ENCODE results near the gene EIF2S1.
"Not testable (repeated sequence)": the region's sequence is repeated elsewhere in the genome, so short reads cannot be mapped to it uniquely, and the experiment has no call there.

EIF2S1 gene

GRCh38 chr14:67413806-67414769 lies 54.0 kb downstream of the EIF2S1 start:
- DNase-seq: no peak

GRCh38 chr14:67415610-67416009 lies 55.5 kb downstream of the EIF2S1 start:
- not testable (repeated sequence) for DNase-seq

DNA sequence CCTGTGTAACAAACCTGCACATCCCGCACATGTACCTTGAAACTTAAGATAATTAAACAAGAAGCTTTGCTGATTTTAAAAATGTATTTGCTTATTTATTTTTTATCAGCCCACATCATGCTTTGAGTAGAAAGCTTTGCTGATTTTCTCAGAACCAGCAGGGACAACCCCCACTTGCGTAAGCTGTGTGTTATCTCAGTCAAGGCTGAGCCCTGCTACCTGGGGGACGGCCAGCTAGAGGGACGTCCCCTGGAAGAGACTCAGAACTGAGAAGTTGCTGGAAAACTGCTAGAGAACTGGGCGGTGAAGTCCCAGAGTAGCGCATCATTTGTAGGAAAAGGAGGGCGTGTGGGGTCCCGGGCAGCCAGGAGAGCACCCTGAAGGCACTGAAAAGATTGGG lies 56.0 kb downstream of the EIF2S1 start:
- DNase-seq: no peak

DNA sequence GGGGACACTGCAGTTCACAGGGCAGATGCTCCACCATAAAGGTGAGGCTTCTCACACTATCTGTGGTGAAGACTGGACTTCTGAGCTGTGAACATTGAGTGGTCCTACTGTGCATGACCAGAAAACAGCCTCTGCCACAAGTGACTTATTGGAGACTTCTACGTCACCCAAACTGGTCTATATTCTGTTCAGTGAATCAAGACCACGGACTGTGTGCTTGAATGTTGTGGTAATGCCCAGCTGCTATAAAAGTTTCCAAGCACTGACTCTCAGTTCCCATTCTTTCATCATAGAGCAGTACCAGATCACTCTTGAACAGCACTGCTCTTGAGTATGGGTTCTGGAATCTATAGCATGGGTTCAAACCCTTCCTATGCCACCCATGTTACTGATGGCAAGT lies 56.7 kb downstream of the EIF2S1 start:
- DNase-seq: no peak

GRCh38 chr14:67417633-67418032 lies 57.5 kb downstream of the EIF2S1 start:
- DNase-seq: no peak

DNA sequence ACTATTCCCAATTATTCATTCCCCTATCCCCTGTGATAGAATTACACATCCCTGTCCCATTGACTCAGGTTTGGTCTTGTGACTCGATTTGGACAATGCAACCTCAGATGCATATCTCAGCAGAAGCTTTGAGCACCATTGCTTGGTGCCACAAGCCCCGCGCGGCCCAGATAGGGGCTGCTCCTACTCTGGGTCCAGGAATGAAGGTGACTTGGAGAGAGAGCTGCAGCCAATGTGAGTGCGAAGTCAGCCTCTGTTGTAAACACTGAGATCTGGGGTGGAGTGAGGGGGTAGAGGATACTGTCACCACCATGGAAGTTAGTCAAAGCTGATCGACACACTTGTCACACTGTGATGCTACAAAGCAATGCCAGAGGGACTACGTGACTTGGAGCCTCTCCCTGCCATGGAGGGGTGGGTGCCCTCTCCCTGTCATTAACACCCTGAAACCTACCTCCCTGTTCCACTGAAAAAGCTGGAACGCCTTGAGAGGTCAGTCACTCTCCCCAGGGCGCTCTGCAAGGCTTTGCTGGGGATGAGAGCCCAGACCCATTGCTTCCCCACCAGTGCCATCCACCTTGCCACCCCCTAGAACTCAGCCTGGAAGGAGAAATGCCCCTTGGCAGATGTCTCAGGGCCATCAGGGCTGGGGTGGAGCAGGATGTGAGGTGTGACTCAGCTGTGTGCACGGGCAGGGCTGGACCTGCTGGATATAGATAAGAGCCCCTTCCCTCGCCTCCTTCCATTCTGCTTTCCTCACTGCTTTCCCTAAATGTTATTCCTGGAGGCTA lies 58.5 kb downstream of the EIF2S1 start:
- DNase-seq: no peak

DNA sequence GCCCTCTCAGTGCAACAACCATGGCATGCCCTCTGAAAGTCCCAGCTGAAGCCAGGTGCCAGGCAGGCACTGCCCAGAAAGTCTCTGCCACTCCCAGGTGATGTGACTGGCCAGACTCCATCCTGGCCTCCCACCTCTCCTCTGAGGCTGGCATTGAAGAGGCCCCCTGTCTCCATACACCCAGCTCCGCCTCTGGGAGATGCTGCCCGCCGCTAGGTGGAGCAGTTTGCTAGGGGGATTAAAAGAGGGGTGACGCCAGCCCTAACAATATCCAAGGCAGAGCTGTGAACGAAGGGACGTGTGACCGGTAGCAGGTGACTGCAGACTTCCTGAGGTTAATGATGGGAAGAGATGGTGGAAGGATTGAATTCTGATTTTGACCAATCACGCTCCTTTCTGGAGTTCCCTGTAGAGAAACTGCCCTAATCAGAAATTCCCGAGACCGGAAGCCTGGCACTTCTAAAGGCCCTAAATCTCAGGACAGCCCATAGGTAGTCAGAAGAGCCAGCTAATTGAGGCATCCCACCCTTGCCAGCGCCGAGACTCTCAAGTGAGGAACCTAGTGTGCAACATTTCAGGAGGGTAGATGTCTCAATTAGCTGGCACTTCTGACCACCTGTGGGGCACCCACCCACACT lies 60.1 kb downstream of the EIF2S1 start:
- no peak for DNase-seq

GRCh38 chr14:67421356-67422224 lies 61.5 kb downstream of the EIF2S1 start:
- DNase-seq: no peak

DNA sequence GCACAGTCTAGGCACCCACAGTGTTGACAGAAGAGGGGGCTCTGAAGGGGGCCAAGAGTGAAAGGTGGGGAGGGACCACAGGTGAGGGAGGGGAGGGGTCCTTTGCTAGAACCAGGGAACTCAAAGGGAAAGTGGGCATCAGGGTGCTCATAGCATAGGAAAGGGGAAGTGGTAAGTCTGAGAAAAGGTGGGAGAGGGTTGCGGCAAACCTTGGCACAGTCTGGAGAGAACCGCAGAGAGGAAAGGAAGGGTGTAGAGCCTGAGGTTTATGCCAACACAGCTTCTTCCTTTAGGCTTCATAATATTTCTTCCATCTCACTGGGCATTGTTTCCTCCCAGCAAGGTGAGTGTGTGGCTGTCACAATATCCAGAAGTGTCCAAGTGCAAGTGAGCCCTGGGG lies 63.3 kb downstream of the EIF2S1 start:
- no peak for DNase-seq

- DNase-seq: no peak
Observed at GRCh38 chr14:67424539-67424938, 64.4 kb downstream of the EIF2S1 start.

DNA sequence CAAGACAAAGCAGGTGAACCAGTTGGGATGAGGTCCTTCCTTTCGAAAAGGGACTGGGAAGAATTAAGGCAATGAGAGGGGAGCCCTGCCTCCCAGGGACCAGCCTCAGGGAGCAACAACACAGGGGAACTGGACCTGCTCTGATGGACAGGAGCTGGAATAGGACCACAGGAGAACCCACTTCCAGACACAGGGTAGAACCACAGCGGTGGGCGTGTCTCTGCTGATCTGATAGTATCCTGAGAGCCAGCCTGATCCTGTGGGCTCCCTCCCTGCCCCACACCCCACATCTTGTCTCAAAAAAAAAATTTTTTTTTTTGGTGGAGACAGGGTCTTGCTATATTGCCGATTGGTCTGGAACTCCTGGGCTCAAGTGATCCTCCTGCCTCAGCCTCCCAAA lies 65.5 kb downstream of the EIF2S1 start:
- DNase-seq: no peak

DNA sequence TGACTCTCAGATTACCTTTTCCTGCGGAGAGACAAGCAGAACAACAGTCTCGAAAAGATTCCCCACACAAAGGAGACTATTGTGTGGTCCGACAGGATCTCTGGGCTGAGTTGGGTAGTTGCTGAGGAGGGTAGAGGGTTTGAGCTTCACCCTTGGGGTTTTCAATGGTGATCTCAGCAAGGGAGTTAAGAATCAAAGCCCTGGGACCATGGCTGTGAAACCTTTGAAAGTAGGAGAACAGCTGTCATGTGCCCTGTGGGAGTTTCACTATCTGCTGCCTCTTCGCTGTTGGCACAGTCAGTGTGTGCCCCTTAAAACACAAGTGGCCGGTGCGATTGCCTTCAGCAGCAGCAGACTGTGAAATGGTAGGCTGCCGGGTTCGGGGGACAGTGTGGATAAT lies 66.0 kb downstream of the EIF2S1 start:
- DNase-seq: no peak

DNA sequence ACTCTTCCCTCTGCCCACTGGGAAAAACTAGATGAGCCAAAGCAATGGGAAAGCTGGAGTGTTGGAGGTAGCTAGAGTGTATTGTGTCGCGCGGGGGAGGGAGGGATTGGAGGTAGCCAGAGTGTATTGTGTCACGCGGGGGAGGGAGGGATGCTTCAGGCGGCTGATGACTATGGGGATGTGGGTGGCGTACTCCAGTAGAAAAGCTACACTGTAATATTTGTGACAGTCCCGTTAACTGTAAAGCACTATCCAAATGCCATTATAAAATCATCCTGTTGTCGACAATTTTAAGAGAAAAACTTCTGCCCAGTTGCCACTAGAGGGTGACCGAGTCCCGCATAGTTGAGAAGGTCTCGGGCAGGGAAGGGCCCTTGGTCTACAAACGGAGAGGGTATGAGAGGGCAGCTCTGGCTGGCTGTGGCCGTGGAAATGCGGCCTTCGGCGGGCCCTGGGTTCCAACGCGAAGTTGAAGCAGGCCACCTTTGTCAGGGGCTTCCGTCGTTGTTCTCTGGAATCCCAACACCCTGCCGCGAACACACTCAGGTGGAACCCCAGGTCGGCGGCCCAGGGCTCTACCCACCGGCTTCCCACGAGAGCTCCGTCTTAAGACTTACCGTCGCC lies 67.0 kb downstream of the EIF2S1 start:
- DNase-seq: peak; percentile 82

- no peak for DNase-seq
Observed at GRCh38 chr14:67428501-67429031, 68.4 kb downstream of the EIF2S1 start.

DNA sequence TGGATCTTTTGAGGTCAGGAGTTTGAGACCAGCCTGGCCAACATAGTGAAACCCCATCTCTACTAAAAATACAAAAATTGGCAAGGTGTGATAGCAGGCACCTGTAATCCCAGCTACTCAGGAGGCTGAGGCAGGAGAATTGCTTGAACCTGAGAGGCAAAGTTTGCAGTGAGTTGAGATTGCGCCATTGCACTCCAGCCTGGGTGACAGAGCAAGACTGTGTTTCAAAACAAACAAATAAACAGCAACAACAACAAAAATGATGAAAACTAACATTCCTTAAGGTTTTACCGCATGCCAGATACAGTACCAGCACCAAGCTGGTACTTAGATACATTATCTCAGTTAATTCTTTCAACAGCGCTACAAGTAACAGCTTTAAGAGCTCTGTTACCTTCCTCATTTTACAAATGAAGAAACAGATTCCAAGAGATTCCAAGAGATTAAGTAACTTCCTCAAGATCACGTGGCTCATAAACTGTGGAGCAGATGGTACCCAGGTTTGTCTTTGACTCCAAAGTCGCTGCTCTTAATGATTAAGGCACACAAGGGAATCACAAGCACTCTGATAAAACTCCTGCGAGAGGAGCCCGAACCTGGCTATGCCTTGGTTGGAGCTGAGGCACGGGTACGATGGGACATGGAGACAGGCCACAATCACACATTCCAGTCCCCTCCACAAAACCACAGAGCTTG lies 69.5 kb downstream of the EIF2S1 start:
- no peak for DNase-seq

- no peak for DNase-seq
Observed at GRCh38 chr14:67432050-67432564, 72.0 kb downstream of the EIF2S1 start.

GRCh38 chr14:67435603-67436002 lies 75.5 kb downstream of the EIF2S1 start:
- no peak for DNase-seq
